H9 (cell line): ENCODE measurements around the gene KRTAP4-1. TPM values are rescaled to one million over a fixed set of nuclear protein-coding genes. Genes with fewer than 3 reads are reported as not detected.

ENCODE experiments used
- DNase-seq: peaks from one replicate; pipeline ENCODE4 v3.0.0-alpha.2; 2017
- H2AFZ ChIP-seq: one replicate; pipeline ENCODE4 v1.6.1; 2013; ENCODE audit warnings: mild to moderate bottlenecking, low read length, control low read depth, moderate library complexity
- H2AK5ac ChIP-seq: 2 replicates; pipeline ENCODE4 v1.6.1; 2013; ENCODE audit warnings: low read length, control low read depth, mixed read lengths; ENCODE audit not compliant: insufficient read length
- H2BK120ac ChIP-seq: one replicate; pipeline ENCODE4 v1.6.1; 2013; ENCODE audit warnings: low read depth, mild to moderate bottlenecking, low read length, control low read depth, inconsistent platforms; ENCODE audit not compliant: poor library complexity, severe bottlenecking
- H2BK12ac ChIP-seq: 2 replicates; pipeline ENCODE4 v1.6.1; 2013; ENCODE audit warnings: low read length, control low read depth, mixed read lengths, low read depth; ENCODE audit not compliant: insufficient read length
- H2BK15ac ChIP-seq: 2 replicates; pipeline ENCODE4 v1.6.1; 2013; ENCODE audit warnings: low read depth, low read length, control low read depth
- H2BK20ac ChIP-seq: one replicate; pipeline ENCODE4 v1.6.1; 2013; ENCODE audit warnings: low read depth, mild to moderate bottlenecking, low read length, control low read depth, inconsistent platforms; ENCODE audit not compliant: poor library complexity, severe bottlenecking
- H2BK5ac ChIP-seq: 2 replicates; pipeline ENCODE4 v1.6.1; 2013; ENCODE audit warnings: low read length, control low read depth, mixed read lengths; ENCODE audit not compliant: insufficient read length
- H3K14ac ChIP-seq: 2 replicates; pipeline ENCODE4 v1.6.1; 2013; ENCODE audit warnings: low read length, control low read depth; ENCODE audit not compliant: insufficient read depth
- H3K18ac ChIP-seq: 2 replicates; pipeline ENCODE4 v1.6.1; 2013; ENCODE audit warnings: low read depth, mild to moderate bottlenecking, mixed read lengths, low read length, control low read depth; ENCODE audit not compliant: insufficient read length
- H3K23ac ChIP-seq: 2 replicates; pipeline ENCODE4 v1.6.1; 2013; ENCODE audit warnings: low read length, control low read depth, mixed read lengths, low read depth; ENCODE audit not compliant: insufficient read length
- H3K23me2 ChIP-seq: 2 replicates; pipeline ENCODE4 v1.6.1; 2013; ENCODE audit warnings: low read depth, mild to moderate bottlenecking, mixed read lengths, low read length, control low read depth; ENCODE audit not compliant: insufficient read length, poor library complexity, severe bottlenecking
- H3K27ac ChIP-seq: 2 replicates; pipeline ENCODE4 v1.5.1; 2013; ENCODE audit warnings: low read length, control low read depth, mixed read lengths, low read depth; ENCODE audit not compliant: insufficient read length
- H3K27me3 ChIP-seq: 2 replicates; pipeline ENCODE4 v1.6.1; 2013; ENCODE audit warnings: low read length, control low read depth, inconsistent platforms; ENCODE audit not compliant: insufficient read depth
- H3K4ac ChIP-seq: 2 replicates; pipeline ENCODE4 v1.6.1; 2013; ENCODE audit warnings: low read depth, mild to moderate bottlenecking, control low read depth, inconsistent platforms, low read length, moderate library complexity
- H3K4me1 ChIP-seq: 2 replicates; pipeline ENCODE4 v1.6.1; 2013; ENCODE audit warnings: low read length, control low read depth, inconsistent platforms; ENCODE audit not compliant: insufficient read depth
- H3K4me2 ChIP-seq: 2 replicates; pipeline ENCODE4 v1.6.1; 2013; ENCODE audit warnings: low read length, control low read depth, mixed read lengths; ENCODE audit not compliant: insufficient read length, insufficient read depth
- H3K56ac ChIP-seq: 2 replicates; pipeline ENCODE4 v1.6.1; 2013; ENCODE audit warnings: low read depth, mild to moderate bottlenecking, mixed read lengths, low read length, control low read depth; ENCODE audit not compliant: insufficient read length
- H3K79me1 ChIP-seq: 2 replicates; pipeline ENCODE4 v1.6.1; 2013; ENCODE audit warnings: low read depth, mild to moderate bottlenecking, moderate library complexity, low read length, control low read depth, inconsistent platforms; ENCODE audit not compliant: insufficient read depth, poor library complexity, severe bottlenecking
- H3K79me2 ChIP-seq: 2 replicates; pipeline ENCODE4 v1.6.1; 2013; ENCODE audit warnings: low read length, control low read depth, inconsistent platforms; ENCODE audit not compliant: insufficient read depth
- H3K9ac ChIP-seq: 2 replicates; pipeline ENCODE4 v1.6.1; 2013; ENCODE audit warnings: low read length, control low read depth, mixed read lengths; ENCODE audit not compliant: insufficient read length; ENCODE audit errors: extremely low read depth
- H3K9me3 ChIP-seq: one replicate; pipeline ENCODE4 v1.6.1; 2013; ENCODE audit warnings: low read depth, low read length, inconsistent platforms; ENCODE audit not compliant: control insufficient read depth
- H3T11ph ChIP-seq: one replicate; pipeline ENCODE4 v1.6.1; 2013; ENCODE audit warnings: mild to moderate bottlenecking, low read length, control low read depth, inconsistent platforms
- H4K20me1 ChIP-seq: one replicate; pipeline ENCODE4 v1.6.1; 2013; ENCODE audit not compliant: control insufficient read depth, insufficient read length, insufficient read depth
- H4K5ac ChIP-seq: 2 replicates; pipeline ENCODE4 v1.6.1; 2013; ENCODE audit warnings: low read depth, mild to moderate bottlenecking, mixed read lengths, low read length, control low read depth; ENCODE audit not compliant: insufficient read length
- H4K8ac ChIP-seq: replicated peaks from 2 replicates; pipeline ENCODE4 v1.6.1; 2013; ENCODE audit warnings: low read length, control low read depth, mixed read lengths, low read depth; ENCODE audit not compliant: insufficient read length
- H4K91ac ChIP-seq: 2 replicates; pipeline ENCODE4 v1.6.1; 2013; ENCODE audit warnings: low read depth, mild to moderate bottlenecking, moderate library complexity, mixed read lengths, low read length, control low read depth; ENCODE audit not compliant: insufficient read length
- H3K27ac Mint-ChIP-seq, 3 experiments: 2 replicates in 2 of 3; 3 replicates in 1 of 3; pipeline ENCODE4 v1.8.0; 2020 to 2021; ENCODE audit warnings: mixed read lengths in 3 of 3, mild to moderate bottlenecking in 1 of 3, moderate library complexity in 1 of 3
- H3K27me3 Mint-ChIP-seq: 2 replicates; pipeline ENCODE4 v1.8.0; 2021; ENCODE audit warnings: low read depth, mild to moderate bottlenecking, moderate library complexity, mixed read lengths
- H3K36me3 Mint-ChIP-seq, 3 experiments: 2 replicates in 2 of 3; 3 replicates in 1 of 3; pipeline ENCODE4 v1.8.0; 2020 to 2021; ENCODE audit warnings: low read depth in 3 of 3, mixed read lengths in 3 of 3; ENCODE audit not compliant: insufficient read depth in 1 of 3
- H3K4me1 Mint-ChIP-seq, 2 experiments: 2 replicates each; pipeline ENCODE4 v1.8.0; 2020; ENCODE audit warnings: mixed read lengths in 2 of 2
- H3K4me3 Mint-ChIP-seq, 2 experiments: 2 replicates in 1 of 2; 3 replicates in 1 of 2; pipeline ENCODE4 v1.8.0; 2020 to 2021; ENCODE audit warnings: mild to moderate bottlenecking in 2 of 2, mixed read lengths in 2 of 2, moderate library complexity in 1 of 2
- H3K9me3 Mint-ChIP-seq, 2 experiments: 2 replicates in 1 of 2; 3 replicates in 1 of 2; pipeline ENCODE4 v1.8.0; 2020; ENCODE audit warnings: mild to moderate bottlenecking in 2 of 2, mixed read lengths in 2 of 2, moderate library complexity in 1 of 2
- CTCF ChIP-seq: fragments of 200-600 bp; sonication (generic); conservative IDR thresholded peaks from 3 replicates; pipeline ENCODE4 v1.8.0; 2021; ENCODE audit warnings: antibody characterized with exemption, mild to moderate bottlenecking
- WGBS: extraction: QIAGEN DNeasy Blood & Tissue Kit; methylation state at CpG from one replicate; pipeline ENCODE4 v1.1.7; 2013; ENCODE audit warnings: missing lambda C conversion rate, low lambda C conversion rate, mixed read lengths; ENCODE audit not compliant: insufficient read length; ENCODE audit errors: extremely low coverage; 5-methylcytosine and 5-hydroxymethylcytosine counted together
- total RNA-seq: library from RNA; stranded (reverse); gene quantifications from 2 replicates; pipeline ENCODE4 v1.2.1, GENCODE V29; 2021

Gene KRTAP4-1
- total RNA-seq, 1 experiment from 2014 or later = not detected

DNA sequence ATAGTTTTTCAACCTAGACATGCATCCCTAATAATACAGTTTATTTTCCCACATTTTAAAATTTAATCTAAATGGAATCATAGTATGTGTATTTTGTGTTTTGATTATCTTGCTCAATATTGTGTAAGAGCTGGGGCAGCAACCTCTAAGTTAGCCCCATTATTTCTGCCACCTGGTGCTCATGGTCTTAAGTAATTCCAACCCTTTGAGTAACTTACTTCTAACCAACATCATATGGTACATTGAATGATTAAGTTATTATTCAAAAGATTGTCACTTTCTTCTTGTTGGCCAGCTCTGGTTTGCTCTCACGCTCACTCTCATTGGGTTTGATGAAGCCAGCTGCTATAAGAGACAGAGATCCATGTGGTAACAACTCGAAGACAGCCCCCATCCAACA lies 12.8 kb downstream of the KRTAP4-1 start:
- no peak overlapping the region for H4K8ac ChIP-seq
- no peak overlapping the region for H2AFZ ChIP-seq
- no peak overlapping the region for H2BK5ac ChIP-seq
- H3K79me1 ChIP-seq = no peaks in the 10 kb centered on the region
- Mint-ChIP-seq H3K27me3 (no peaks in the 10 kb centered on the region; the same call in 1 of the 2 replicates), H3K9me3 (no peaks in the 10 kb centered on the region; a peak in 1 of 5 replicates), H3K4me3 (no peak overlapping the region), H3K27ac (no peak overlapping the region), H3K4me1 (no peaks in the 10 kb centered on the region), H3K36me3 (no peaks in the 10 kb centered on the region)
- no peak overlapping the region for H3T11ph ChIP-seq
- H3K27ac ChIP-seq = no peak overlapping the region
- no peaks in the 10 kb centered on the region for H3K27me3 ChIP-seq
- no peak overlapping the region for H2AK5ac ChIP-seq
- TF ChIP-seq CTCF = no peak
- H3K79me2 ChIP-seq = no peaks in the 10 kb centered on the region
- H4K91ac ChIP-seq = no peak overlapping the region
- H3K14ac ChIP-seq = no peak overlapping the region
- H3K4ac ChIP-seq = no peak overlapping the region
- H2BK20ac ChIP-seq = no peak overlapping the region
- H2BK15ac ChIP-seq = no peak overlapping the region
- H3K4me1 ChIP-seq = no peaks in the 10 kb centered on the region
- no peak overlapping the region for H3K9ac ChIP-seq
- H3K56ac ChIP-seq = no peak overlapping the region
- no peak overlapping the region for H2BK12ac ChIP-seq
- no peaks in the 10 kb centered on the region for H4K20me1 ChIP-seq
- H4K5ac ChIP-seq = no peak overlapping the region
- no peaks in the 10 kb centered on the region for H3K9me3 ChIP-seq
- H3K18ac ChIP-seq = no peak overlapping the region
- no peak overlapping the region for H3K23ac ChIP-seq
- no peak overlapping the region for H2BK120ac ChIP-seq
- H3K4me2 ChIP-seq = no peak overlapping the region
- no CpG with 5 or more reads among the region's 2 CpGs for WGBS
- DNase-seq = no peak
- no peaks in the 10 kb centered on the region for H3K23me2 ChIP-seq
